ENCODE results near the gene ABCC11. TPM values are rescaled to one million over a fixed set of nuclear protein-coding genes. Genes with fewer than 3 reads are reported as not detected.
A peak's percentile ranks its signal among the peaks of the same experiment; 100 is the strongest.
"Not testable (repeated sequence)": the region's sequence is repeated elsewhere in the genome, so short reads cannot be mapped to it uniquely, and the experiment has no call there.

Gene ABCC11
- total RNA-seq, 2 donors from 2014 or later = 1.5 TPM

- Histone ChIP-seq H3K4me1 (replicated peaks) (no peaks in the 10 kb centered on the region), H3K9me3 (no peaks in the 10 kb centered on the region), H3K27me3 (replicated peaks; ENCODE audit: insufficient read depth) (no peaks in the 10 kb centered on the region), H3K36me3 (no peaks in the 10 kb centered on the region), H3K27ac (no peak overlapping the region), H3K4me3 (no peak overlapping the region)
- 86% methylated on average over 1 of the region's 1 CpG for WGBS
- DNase-seq (ENCODE audit: low spot score) = no peak
- no peak for TF ChIP-seq CTCF (IDR thresholded peaks at IDR 0.05)
- no peak for TF ChIP-seq POLR2AphosphoS5 (IDR thresholded peaks at IDR 0.05)
- no peak for TF ChIP-seq POLR2A (IDR thresholded peaks at IDR 0.05)
- intact Hi-C loops (cut with DNase I) = no loop called here
Measured at GRCh38 chr16:48168075-48168474, 79.3 kb downstream of the ABCC11 start.

- intact Hi-C loops (cut with DNase I); H3K27ac ChIP-seq; H3K9me3 ChIP-seq; H3K27me3 ChIP-seq (replicated peaks; ENCODE audit: insufficient read depth); H3K36me3 ChIP-seq; H3K4me1 ChIP-seq (replicated peaks); DNase-seq (ENCODE audit: low spot score); H3K4me3 ChIP-seq: not testable (repeated sequence)
- WGBS = 87% methylated on average over 5 of the region's 5 CpGs
Measured at GRCh38 chr16:48166617-48167016, 80.7 kb downstream of the ABCC11 start.

GRCh38 chr16:48165961-48166578 lies 81.3 kb downstream of the ABCC11 start:
- Histone ChIP-seq H3K9me3 (no peaks in the 10 kb centered on the region), H3K27me3 (replicated peaks; ENCODE audit: insufficient read depth) (no peaks in the 10 kb centered on the region), H3K36me3 (no peaks in the 10 kb centered on the region), H3K4me1 (replicated peaks) (no peaks in the 10 kb centered on the region), H3K4me3 (no peak overlapping the region), H3K27ac (no peak overlapping the region)
- no peak for DNase-seq (ENCODE audit: low spot score)
- intact Hi-C loops (cut with DNase I) = no loop called here
- no peak for TF ChIP-seq CTCF (IDR thresholded peaks at IDR 0.05)
- WGBS = 84% methylated on average over 4 of the region's 4 CpGs

- Histone ChIP-seq H3K9me3 (no peaks in the 10 kb centered on the region), H3K27ac (peak overlapping the region; percentile 52 to 59), H3K4me3 (no peak overlapping the region), H3K27me3 (replicated peaks; ENCODE audit: insufficient read depth) (no peaks in the 10 kb centered on the region), H3K36me3 (no peaks in the 10 kb centered on the region), H3K4me1 (replicated peaks) (no peaks in the 10 kb centered on the region)
- peak; percentile 55 for DNase-seq (ENCODE audit: low spot score)
- WGBS = 23% methylated on average over 16 of the region's 16 CpGs
- TF ChIP-seq POLR2AphosphoS5 (IDR thresholded peaks at IDR 0.05) (peak; percentile 5), CTCF (IDR thresholded peaks at IDR 0.05) (peak; percentile 54 to 85 (median 76)), POLR2A (IDR thresholded peaks at IDR 0.05) (no peak)
- intact Hi-C loops (cut with DNase I) = loop anchor here (5.0 kb wide), 1 partner anchor 1128 kb away; no protein-coding TSS in a partner anchor
Measured at GRCh38 chr16:48164907-48165715, 82.2 kb downstream of the ABCC11 start.

GRCh38 chr16:48162839-48163410 lies 84.4 kb downstream of the ABCC11 start:
- Histone ChIP-seq H3K36me3 (no peaks in the 10 kb centered on the region), H3K4me1 (replicated peaks) (no peaks in the 10 kb centered on the region), H3K27me3 (replicated peaks; ENCODE audit: insufficient read depth) (no peaks in the 10 kb centered on the region), H3K4me3 (no peak overlapping the region), H3K9me3 (no peaks in the 10 kb centered on the region), H3K27ac (no peak overlapping the region)
- intact Hi-C loops (cut with DNase I) = loop anchor here (5.0 kb wide), 1 partner anchor 1126 kb away; no protein-coding TSS in a partner anchor
- WGBS = 86% methylated on average over 9 of the region's 9 CpGs
- TF ChIP-seq CTCF (IDR thresholded peaks at IDR 0.05) (no peak), POLR2A (IDR thresholded peaks at IDR 0.05) (no peak), POLR2AphosphoS5 (IDR thresholded peaks at IDR 0.05) (no peak)
- no peak for DNase-seq (ENCODE audit: low spot score)

All from prostate gland (tissue), 2 donors.